Adrenal gland (tissue), 5 donors: ENCODE data around the gene ATL1.

ENCODE experiments used
- CTCF ChIP-seq, 6 experiments: fragments of 450-650 bp in 4 of 6; fragments of 200-600 bp in 2 of 6; sonication (generic) in 1 of 6; IDR thresholded peaks; 1 replicate in 5 of 6; 2 replicates in 1 of 6; pipeline versions ENCODE4 v1.5.1 to v1.8.0; 2016 to 2021; ENCODE audit warnings: antibody characterized with exemption in 6 of 6, mild to moderate bottlenecking in 2 of 6, moderate library complexity in 1 of 6
- POLR2A ChIP-seq, 2 donors: fragments of 450-650 bp; IDR thresholded peaks; one replicate each; pipeline ENCODE4 v1.6.1; 2017; ENCODE audit warnings: antibody characterized with exemption in 2 of 2, mild to moderate bottlenecking in 2 of 2, moderate library complexity in 1 of 2
- donor health status: DM: no; HTN: no; CAD: no.

GRCh38 chr14:50669441-50669986, 109.6 kb downstream of the ATL1 start:
- TF ChIP-seq CTCF (IDR thresholded peaks at IDR 0.05) (no peak), POLR2A (IDR thresholded peaks at IDR 0.05) (no peak)
